HG03139 (cell line): Measurements from ENCODE around the gene NCK1.

Experiments
- ATAC-seq: cut with Tn5 transposase; IDR thresholded peaks from one replicate; pipeline ENCODE4 v1.9.1; 2021; ENCODE audit not compliant: unreplicated experiment

Gene NCK1

DNA sequence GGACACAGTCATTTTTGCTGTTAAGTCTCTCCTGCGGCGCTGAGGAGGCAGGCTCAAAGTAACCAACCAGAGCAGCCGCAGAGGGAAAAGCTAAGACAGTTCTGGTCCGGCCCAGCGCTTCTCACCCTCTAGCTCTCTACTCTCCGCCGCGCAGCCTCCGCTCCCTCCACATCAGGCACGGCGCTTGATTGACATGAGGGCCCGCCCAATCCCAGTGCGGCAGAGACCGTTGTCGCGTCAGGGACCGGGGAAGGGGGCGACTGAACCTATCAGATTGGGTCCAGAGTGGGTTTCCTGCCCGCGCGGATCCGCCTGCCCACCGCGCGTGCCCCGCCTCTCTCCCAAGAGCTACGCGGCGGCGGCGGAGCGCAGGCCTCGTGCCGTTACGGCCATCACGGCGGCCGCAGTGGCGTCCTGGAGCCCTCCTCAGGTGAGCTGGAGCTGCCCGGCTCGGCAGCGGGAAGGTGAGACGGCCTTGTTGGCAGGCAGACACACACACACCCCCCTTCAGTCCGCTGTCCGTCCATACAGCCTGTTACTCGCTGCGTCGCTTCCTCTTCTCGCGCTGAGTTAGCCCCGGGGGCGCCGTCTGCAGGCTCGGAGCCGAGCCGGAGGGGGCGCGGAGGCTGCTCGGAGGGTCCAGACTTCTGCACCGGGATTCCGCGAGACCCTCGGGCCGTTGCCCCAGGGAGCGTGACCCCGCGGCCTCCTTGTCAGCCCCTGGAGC lies at the start of gene NCK1:
TSS of gene NCK1 (plus strand) at position 319 of the 727 bp plus-strand sequence. CDS start 65,794 bp downstream, outside the sequence.
- ATAC-seq = peak; percentile 95

DNA sequence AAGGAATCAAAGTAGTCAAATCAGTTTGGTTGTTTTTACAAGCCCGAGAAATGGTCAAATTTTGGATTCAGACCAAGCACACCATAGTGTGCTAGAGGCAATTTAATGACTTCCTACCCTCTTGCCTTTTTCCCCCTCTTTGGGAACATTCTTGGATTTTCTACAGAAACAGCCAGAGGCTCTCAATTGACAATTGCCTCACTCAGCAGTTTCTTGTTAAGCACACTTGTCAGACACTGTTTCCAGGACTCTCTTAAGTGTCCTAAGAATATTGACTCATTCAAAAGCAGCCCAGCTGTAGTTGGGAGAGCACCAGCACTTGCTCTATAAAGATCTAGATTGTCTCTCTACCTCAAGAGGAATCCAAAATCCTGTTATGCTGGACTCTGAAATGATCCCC lies 44.6 kb upstream of the NCK1 start:
- no peak for ATAC-seq

DNA sequence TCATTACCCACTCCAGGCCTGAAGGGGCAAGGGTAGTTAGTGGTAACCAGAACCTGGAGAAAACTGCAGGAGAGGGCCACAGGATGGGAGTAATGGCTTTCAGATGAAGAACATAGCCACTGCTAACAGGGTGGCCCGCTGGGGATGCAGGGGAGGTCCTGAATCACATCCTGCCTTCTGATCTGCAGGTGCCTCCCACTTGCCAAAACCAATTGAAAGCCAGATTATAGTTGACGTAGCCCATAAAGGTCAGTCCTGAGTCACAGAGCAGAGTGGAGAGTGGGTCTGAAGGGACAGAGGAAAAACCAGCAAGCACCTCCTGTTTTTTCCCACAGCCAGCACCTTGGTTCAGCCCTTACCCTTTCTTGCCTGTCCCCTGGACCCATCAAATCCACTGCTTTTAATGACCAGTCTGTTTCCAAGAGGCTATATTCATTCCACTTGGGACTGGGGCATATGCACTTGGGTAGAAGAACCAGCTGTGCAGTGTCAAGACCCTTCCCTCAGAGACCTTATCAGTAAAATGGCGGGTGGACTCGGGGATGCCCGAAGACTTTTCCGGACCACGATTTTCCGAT lies 43.7 kb upstream of the NCK1 start:
- no peak for ATAC-seq

DNA sequence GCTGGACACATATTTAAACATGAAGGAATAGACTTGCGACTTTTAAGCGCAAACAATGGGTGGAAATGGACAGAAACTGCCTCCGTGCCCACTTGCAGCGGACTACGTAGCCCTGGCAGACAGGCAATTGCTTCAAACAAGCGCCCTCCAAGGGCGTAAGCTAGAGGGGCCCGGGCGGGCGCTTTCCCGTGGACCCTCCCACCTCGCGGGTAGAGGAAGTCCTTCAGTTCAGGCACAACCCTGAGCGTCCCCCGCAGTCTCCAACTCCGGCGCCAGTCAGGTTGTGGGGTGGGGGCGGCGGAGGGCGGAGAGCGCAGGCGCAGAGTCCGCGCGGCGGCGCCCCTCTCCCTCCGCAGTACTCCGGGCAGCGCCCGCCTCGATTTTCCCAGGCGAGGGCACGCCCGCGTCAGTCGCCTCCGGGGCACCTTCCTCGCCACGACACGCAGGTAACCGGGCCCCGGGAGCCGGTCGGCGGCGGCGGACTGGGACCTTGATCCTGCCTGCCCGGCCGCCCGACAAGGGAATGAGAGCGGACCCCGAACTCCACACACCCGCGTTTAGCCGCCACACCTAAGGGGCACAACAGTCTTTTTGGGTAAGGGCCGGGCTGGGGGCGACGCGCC lies 43.1 kb upstream of the NCK1 start, which contains the start of gene SLC35G2:
TSS of gene SLC35G2 (plus strand) at position 358 of the 623 bp plus-strand sequence. CDS start 35,335 bp downstream, outside the sequence.
- ATAC-seq = no peak

DNA sequence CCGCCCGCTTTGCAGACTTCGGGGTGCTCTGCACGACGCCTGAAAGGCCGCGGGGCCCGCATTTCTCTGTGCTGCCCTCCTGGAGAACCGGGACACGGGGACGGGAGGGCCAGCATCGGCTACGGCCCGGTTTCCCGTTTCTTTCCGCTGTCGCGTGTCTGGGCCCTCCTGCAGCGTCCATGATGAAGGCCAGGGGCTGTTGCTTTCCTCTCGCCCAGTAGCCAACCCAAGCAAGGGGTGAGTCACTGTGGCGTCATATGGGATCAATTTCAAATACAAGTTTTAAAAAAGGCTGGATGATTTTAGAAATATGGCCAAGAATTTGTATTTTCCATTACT lies 42.6 kb upstream of the NCK1 start:
- no peak for ATAC-seq

DNA sequence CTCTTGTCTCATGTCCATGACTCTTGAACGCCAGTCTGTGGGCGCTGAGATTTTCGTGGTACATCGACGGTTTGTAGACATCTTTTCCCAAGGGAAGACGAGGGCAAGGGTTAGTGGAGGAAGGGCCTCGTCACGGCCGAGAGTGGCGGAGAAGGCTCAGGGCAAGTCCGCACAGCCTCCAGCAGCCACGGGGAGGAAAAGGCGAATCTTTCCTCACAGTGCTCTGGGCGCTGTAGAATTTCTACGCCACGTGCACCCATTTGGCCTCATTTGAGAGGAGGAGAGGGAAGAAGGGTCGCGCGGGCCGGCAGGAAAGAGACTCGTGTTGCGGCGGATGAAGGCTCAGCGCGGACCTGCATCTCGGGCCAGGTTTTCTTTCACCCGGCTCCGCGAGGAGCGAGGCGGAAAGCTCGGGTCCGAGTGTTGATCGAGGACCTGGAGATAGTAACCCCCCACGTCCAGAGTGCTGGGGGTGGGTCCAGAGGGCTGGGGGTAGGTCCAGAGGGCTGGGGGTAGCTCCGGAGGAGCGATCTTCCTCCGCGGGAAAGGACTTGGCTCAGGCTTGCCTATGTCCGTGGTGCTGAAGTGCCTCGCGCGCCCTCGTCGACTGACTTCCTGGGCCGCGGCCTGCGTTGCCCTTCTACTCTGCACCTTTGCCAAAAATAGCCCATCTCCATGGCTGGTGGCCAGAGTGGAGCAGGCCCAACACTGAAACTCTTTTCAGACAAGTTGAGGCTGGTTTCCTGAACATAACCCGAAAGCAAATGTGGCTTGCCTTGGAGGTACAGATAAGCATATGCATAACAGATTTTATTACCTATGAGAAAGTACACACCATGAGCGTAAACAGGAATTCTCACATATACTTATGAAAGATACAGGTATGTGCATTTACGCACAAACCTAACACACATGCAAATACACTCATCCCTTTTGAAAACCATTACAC lies 42.0 kb upstream of the NCK1 start:
- ATAC-seq = no peak

DNA sequence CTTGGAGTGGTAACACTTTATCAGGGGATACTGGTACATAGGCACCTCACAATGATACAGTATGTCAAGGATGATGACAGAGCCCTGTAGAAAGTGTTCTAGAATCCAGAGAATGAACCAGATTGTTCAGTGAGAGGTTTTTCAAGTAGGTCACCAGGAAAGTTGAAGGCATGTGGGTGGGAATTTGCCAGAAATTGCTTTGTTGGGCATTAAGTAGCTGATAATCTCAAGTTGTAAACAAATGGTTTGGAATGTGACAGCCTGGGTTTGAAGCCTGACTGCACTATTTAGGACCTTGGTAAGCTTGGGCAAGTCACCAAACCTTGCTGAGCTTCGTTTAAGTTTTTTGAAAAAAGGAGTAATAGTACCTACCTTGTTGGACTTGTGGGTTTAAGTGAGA lies 30.5 kb upstream of the NCK1 start:
- ATAC-seq = no peak

DNA sequence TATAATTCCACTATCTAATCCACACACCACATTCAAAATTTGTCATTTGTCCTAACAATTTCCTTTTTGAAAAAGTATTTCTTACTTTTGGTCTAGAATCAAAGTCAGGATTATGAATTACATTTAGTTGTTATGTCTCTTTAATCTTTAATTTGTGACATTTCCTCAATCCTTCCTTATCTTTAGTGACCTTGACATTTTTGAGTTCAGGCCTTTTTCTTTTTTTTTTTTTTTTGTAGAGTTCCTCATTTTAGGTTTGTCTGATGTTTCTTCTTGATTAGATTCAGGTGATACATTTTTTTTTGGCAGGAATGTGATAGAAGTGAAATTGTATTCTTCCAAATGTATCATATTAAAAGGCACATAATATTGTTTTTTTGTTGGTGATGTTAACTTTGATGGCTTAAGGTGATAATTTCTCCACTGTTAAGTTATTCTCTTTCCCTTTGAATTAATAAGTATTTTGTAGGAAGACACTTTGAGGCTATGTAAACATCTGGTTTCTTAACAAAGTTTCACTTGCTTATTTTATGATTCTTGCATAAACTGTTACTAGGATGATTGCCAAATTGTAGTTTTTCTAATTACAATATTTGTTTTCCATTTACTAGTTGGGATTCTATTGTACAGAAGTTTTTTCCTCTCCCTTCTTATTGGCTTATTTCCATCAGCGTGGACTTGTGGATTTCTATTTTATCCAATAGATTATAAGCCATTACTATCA lies 26.8 kb upstream of the NCK1 start:
- no peak for ATAC-seq

DNA sequence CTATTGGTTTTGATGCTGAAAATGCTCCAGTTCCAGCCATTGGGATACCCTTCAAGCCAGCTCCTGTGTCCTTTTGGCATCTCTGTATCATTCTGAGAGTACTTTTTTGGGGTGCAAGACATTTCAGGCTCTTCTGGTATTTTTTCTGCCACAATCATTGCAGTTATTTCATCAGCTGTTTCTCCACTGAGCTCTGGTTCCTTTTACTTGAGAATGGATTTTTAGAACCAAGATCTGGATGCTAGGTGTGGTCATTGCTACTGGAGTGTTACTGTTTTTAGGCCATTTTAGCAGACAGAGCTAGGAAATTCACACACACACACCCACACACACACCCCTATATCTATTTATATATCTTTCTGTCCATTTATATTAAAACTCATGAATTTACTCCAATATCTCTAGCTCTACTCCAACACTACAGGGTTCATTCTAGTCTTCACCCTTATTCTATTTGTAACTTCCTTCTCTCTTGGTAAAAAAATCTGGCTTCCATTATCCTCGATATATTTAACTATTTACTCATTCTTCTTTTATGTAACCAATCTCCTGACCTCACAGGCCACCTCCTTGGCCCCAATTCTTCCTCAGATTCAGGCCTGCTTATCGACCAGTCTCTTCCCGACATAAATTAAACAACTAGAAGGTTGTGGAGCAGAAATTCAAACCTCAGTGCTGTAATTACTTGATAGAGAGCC lies 26.0 kb upstream of the NCK1 start:
- no peak for ATAC-seq

DNA sequence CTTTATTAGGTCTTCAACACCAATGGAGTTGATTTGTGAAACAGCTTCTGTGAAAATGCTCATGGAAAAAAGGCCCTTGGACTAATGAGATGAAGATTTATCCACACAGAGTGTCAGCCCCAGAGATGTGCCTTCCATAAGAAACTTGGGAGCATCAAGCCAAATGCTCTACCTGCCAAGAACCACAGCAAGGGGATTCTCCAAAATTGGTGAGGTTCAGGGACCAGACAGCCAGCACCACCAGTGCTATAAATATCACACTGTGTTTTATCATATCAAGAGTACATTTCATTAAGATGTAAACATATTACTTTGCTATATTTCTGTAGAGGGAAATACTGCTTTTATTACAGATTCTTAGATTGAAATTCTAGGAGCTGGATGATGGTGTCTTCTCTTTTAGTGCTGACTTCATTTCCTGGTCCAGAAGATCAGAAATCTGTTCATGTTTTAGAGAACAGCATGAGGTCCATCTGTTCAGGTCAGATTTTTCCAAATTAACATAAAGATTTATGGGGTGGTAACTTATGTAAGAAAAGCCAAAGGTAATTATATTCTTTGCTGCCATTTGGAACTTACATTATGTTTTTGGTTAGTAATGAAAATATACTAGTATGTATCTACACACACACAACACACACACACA lies 25.4 kb upstream of the NCK1 start:
- no peak for ATAC-seq

DNA sequence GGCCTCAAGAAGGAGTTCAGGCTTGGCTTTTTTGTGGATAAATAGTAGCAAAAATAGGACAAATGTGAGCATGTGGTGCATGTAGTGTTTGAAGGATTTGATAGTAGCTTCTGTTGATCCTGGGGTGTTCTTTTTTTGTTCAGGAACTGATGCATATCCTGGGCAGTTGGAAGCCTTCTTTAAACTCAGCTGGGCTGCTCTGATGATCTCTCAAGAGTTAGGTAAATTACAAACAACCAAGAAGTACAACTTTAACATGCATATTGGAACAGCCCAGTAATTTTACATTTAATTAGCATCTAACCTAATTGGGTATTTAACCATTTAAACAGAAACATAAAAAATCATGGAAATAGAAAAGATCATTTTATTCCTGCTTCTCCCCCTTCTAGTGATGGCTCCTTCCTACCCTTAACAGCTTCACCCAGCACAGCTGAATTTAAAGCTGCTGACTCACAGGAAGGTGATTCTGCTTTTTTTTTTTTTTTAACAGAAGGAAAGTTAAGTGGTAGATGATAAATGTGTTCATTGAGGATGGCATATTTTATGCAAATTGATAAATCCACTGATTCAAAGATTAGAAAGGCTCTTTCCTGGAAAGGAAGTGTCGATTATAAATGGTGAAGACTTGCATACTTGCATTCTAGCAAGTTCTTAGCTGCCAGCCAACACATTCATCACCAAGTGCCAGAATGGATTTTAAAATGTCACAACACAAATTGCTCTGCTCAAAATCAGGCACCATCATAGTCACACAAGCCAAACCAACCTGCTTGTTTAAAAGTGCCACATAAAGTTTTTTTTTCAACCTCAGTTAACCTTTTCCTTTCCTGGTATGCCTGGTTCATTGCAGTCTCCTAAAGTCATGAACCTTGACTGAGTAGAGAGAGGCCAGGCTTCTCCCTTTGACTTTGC lies 23.1 kb upstream of the NCK1 start:
- ATAC-seq = no peak

DNA sequence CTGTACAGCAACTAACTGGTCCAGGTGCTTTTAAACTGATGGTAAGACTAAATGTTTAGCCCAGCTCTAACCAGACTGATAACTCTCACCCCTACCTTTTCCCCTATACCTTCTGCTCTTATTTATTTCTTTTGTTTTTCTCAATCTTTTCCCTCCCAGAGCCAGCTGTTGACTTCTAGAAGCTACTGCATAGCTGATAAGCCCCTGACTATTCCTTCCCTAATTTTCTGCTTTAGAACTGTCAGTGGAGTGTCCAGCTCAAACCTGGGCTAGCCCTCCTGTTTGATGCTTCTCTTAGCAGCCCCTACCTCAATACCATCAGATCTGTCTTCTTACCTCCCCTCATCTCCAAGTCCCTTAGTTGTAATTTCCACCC lies 22.5 kb upstream of the NCK1 start:
- ATAC-seq = no peak

DNA sequence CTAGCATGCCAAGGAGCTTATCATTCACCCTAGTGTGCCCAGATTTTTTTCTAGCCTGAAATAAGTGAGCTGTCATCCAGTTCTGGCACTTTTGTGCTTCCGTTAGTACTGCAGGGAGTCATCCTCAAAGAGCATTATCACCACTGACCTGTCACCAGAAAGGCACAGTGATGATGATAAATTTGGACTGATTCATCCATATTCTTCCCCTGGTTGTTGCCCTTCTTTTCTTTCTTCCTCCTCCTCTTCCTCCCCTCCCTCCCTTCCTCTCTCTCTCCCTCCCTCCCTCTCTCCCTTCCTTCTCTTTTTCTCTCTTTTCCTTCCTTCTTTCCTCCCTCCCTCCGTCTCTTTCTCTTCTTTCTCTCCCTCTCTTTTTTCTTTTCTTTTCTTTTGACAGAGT lies 21.8 kb upstream of the NCK1 start:
- no peak for ATAC-seq

DNA sequence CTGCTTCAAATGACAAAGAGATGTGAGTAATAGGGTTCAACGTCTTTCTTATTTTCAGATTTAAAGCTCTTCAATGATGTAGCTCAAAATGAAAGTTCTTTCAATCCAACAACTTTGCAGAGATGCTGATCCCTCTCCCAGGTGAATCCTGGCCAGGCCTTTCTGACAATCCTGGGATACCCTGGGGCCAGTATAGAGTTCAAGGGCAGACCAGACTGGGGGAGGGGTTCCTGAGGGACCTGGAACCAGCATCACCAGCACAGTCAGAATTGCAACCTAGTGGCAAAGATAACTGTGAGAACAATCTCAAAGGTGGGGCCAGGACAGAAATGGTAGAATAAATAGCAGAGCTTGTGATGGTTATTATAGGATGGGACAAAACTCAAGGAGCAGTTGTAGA lies 19.7 kb upstream of the NCK1 start:
- ATAC-seq = no peak

DNA sequence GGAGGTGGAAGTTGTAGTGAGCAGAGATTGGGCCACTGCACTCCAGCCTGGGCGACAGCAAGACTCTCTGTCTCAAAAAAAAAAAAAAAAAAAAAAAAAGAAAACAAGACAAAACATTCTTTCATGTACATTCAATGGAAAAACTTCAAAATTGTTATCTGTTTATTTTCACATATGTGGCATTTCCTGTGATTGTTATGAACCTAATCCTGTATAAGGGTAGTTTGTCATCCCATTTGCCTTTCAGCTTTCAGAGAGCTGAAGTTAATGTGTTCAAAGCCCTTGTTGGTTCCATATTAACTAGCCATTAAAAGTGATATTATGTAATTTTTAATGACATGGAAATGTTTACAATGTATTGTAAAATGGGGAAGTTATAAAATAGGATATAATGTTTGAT lies 17.3 kb upstream of the NCK1 start:
- ATAC-seq = no peak

DNA sequence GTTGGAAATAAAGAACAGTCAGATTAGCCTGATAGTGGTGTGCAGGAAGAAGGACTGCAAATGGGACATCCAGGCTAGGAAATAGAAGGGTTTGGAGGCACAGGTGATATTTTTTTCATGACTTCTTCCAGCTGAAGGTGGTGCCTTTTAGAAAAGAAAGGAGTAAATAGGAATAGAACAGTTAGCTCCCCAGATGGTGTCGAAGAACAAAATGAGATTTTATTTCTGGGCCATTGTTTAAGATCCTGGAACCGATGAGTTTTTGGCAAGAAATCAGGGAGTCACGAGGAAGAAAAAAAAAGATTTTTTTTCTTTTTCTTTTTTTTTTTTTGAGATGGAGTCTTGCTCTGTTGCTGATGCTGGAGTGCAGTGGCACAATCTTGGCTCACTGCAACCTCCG lies 9.8 kb upstream of the NCK1 start:
- ATAC-seq = no peak

DNA sequence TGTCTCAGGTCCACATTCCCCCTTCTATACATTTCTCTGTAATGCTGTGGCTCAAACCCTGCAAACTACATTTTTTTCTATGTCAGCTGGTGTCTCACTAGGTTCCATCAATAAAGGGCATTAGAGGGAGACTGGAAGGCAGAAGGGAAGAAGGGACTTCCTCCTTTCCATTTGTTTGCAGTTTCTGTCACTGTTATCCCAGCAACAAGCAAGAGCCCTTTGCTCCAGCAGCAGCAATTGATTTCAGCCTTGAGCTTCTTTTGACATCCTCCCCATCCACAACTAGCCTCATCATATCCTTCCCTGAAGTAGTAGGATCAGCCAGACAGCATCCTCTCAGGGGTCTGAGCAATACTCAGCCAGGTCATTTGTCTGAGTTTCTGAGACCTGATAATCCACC lies 5.3 kb upstream of the NCK1 start:
- ATAC-seq = no peak

DNA sequence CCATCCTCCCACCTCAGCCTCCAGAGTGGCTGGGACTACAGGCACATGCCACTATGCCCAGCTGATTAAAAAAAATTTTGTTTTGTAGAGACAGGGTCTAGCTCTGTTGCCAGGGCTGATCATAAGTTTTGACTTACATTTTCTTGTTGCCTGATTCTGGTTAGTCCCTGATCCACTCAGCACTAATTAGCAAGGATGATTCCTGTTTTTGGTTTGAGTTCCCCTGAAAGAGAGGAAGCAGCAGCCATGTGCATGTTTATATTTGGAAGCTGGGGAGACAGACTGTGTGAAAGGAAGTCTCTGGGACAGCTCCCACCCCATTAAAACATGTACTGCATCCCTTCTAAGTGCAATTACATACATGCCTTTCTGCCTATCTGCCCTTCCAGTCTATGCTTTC lies 3.6 kb upstream of the NCK1 start:
- ATAC-seq = no peak

DNA sequence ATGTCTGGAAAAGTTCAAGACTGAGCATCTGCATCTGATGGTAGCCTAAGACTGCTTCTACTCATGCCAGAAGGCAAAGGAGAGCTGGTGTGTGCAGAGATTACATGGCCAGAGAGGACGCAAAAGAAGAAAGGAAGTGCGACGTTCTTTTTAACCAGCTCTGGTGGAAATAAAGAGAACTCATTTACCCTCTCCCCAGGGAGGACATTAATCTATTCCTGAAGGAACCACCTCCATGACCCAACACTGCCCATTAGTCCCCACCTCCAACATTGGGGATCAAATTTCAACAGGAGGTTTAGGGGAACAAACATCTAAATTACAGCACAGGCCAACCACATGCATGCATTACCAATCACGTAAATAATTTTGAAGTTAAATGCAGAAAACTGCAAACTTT lies 1.5 kb upstream of the NCK1 start:
- ATAC-seq = no peak
